HL-60 (cell line): ENCODE measurements around the gene PIGV.

Experiments used
- POLR2AphosphoS5 ChIP-seq: IDR thresholded peaks from 2 replicates; pipeline ENCODE4 v1.6.1; 2012; ENCODE audit warnings: low read depth
- TF ChIP-seq, protein P1 (sequence below): IDR thresholded peaks from 2 replicates; pipeline ENCODE4 v1.6.1; 2012; ENCODE audit warnings: low read depth; ENCODE audit not compliant: insufficient replicate concordance

DNA sequence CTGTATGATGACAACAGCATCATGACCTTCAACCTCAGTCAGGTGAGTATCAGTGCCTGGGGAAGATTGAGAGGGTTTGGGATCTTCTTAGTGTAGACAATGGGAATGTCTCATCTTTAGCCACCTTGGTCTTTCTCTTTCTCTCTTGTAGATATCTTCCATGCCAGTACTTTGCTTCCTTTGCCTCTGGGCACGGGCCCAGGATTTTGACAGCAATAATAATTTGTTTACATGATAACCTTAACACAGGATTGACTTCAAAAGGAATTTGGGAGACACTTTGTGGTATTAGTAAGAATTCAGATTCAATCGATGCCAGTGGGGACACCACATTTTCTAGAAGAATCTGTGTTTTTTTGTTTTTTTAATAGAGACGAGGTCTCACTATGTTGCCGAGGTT, 12.1 kb upstream of the PIGV start:
- no peak for TF ChIP-seq POLR2AphosphoS5
- TF ChIP-seq, protein P1, sequence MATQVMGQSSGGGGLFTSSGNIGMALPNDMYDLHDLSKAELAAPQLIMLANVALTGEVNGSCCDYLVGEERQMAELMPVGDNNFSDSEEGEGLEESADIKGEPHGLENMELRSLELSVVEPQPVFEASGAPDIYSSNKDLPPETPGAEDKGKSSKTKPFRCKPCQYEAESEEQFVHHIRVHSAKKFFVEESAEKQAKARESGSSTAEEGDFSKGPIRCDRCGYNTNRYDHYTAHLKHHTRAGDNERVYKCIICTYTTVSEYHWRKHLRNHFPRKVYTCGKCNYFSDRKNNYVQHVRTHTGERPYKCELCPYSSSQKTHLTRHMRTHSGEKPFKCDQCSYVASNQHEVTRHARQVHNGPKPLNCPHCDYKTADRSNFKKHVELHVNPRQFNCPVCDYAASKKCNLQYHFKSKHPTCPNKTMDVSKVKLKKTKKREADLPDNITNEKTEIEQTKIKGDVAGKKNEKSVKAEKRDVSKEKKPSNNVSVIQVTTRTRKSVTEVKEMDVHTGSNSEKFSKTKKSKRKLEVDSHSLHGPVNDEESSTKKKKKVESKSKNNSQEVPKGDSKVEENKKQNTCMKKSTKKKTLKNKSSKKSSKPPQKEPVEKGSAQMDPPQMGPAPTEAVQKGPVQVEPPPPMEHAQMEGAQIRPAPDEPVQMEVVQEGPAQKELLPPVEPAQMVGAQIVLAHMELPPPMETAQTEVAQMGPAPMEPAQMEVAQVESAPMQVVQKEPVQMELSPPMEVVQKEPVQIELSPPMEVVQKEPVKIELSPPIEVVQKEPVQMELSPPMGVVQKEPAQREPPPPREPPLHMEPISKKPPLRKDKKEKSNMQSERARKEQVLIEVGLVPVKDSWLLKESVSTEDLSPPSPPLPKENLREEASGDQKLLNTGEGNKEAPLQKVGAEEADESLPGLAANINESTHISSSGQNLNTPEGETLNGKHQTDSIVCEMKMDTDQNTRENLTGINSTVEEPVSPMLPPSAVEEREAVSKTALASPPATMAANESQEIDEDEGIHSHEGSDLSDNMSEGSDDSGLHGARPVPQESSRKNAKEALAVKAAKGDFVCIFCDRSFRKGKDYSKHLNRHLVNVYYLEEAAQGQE = no peak
